Superior temporal gyrus (tissue), 1 donor: ENCODE results near the gene SFTA2.
"Not testable (repeated sequence)": the region's sequence is repeated elsewhere in the genome, so short reads cannot be mapped to it uniquely, and the experiment has no call there.

Source experiments
- DNase-seq: peaks from one replicate; pipeline ENCODE4 v3.0.0-alpha.2; 2016; ENCODE audit errors: extremely low spot score

Gene SFTA2

DNA sequence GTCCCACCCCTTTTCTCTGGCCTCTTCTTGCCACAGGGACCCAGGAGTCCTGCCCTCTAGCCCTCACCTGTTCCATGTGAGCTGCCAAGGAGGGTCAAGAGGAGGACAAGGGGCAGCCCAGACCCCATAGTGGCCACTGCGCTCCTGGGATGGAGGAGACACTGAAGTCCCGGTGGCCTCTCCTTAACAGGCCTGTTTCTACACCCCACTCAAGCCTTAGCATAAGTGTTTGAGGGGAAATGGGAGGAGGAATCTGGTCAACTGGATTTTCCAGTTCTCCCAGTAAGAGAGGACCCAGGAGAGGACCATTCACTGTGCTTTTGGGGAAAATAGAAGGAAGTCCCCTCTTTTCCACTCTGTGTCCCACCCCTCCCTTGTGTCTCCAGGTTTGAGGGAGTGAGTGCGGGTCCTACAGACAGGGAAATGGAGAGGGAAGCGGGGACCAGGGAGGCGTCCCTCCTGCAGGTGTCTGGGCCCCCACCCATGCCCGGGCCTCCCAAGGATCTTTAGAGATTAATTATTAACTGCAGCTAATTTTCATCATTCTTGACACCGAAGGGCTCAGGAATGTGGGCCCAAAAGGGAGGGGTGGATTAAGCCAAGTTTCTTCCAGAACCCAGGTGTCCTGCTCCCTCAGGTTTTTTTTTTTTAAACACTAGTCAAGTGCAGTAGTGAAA, at the start of gene SFTA2:
TSS of gene SFTA2 (minus strand) at position 202 of the 677 bp plus-strand sequence. CDS start at position 128, 74 bp downstream.
- no peak for DNase-seq

DNA sequence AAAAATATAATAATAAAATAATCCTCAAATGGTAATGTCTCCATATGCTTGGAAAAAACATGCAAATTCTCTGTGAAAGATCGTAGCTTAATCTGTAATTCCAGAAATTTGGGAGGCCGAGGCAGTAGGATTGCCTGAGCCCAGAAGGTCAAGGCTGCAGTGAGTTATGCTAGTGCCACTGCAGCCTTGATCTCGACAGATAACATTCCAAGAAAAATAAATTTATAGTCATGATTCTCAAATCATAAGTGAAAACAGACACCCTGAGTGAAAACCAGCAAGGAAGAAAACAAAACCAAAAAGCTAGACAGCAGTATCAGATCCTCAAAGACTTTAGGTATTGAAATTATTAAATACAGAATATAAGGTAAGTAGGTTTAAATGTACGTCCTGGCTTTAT, 47.7 kb upstream of the SFTA2 start:
- no peak for DNase-seq

DNA sequence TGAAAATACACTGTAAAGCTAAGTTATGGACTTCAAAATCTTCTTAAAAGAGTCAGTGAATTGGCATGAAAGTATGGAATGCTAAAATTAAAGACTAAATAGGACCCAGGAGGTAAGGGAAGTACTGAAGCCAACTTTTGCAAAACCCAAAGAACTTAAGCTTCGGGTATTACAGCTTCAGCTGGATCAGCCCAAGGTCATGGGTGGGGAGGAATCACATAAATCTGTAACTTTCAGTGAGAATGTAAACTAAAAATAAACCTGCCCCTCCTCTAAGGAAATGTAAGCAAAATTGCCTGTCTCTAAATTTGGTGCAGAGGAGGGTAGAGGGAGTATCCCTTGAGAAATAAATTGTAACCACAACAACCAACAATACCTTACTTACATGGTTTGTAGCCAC, 47.2 kb upstream of the SFTA2 start:
- DNase-seq = no peak

DNA sequence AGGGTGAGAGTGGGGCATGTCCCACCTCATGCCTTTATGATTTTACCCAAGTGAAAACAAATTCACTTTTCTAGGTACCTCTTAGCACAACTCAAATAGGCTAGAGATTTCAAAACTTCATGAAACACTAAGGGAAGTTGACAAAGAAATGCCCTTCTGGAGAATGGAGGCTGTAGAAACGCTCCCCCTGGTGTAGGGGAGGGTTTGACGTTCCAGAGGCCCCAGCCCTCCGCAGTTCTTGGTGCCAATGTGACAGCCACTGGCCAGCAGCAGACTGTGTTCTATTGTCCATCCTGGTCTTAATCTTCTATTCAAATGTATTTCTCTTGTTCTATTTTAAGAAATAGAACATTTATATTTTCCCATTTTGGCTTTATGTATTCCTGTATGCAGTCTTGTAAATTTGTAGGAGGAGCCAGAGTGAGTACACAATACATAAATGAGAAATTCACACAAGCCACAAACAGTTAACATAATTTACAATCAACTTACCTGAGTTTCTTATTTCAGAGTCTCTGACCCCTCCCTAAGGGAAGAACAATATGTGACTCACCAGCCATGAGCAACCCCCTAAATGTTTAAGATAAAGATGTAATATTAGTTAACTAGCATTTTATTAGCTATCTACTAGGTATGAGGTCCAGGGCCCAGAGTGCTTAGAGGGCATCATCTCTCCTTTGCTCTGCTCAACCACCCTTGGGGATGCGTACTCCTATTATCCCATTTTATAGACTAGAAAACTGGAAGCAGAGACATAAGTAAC, 42.7 kb upstream of the SFTA2 start:
- DNase-seq = no peak

DNA sequence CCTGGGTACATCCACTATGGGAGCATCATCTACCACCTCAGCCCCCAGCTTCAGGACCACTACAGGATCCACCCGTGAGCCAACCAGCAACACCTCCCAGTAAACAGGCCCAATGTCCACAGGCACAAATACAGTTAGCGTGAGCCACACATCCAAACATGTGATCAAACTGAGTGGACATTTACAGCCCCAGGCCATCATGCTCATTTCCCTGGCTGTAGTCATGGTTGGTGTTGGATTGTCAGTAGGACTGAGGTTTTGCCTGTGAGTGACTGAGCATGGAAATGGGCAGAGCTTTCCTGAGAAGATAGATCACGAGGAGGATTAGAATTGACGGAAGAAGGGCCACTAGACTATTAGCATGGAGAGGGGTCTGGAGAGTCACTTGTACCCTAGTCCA, 40.8 kb upstream of the SFTA2 start:
- no peak for DNase-seq

DNA sequence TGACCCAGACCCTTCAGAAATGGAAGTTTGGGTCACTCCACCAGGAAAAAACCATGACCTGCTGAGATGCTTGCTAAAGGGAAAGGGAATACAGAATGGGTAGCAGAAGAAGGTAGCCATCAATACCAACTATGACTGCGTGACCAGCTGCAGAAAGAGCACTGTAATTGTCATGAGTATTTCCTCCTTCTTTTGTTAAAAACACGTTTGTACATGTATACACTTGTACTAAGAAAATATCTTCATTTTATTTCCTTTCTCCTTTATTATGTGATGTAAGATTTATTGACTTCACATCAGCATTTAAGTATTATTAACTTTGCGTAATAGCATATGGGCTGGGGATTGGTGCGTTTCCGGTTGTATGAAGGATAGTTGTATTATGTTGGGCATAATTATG, 39.0 kb upstream of the SFTA2 start:
- no peak for DNase-seq

DNA sequence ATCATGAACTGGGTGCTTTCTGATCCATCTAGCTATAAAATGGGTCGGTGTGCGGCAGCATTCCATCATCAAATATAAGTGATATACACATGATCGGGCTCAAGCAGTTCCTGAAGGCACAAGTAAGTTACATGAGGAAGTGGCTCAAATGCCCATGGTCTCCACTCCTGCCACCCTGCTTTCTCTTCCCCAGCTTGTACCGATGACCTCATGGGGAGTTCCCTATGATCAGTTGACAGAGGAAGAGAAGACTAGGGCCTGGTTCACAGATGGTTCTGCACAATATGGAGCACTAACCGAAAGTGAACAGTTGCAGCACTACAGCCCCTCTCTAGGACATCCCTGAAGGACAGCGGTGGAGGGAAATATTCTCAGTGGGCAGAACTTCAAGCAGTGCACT, 37.2 kb upstream of the SFTA2 start:
- DNase-seq = not testable (repeated sequence)

DNA sequence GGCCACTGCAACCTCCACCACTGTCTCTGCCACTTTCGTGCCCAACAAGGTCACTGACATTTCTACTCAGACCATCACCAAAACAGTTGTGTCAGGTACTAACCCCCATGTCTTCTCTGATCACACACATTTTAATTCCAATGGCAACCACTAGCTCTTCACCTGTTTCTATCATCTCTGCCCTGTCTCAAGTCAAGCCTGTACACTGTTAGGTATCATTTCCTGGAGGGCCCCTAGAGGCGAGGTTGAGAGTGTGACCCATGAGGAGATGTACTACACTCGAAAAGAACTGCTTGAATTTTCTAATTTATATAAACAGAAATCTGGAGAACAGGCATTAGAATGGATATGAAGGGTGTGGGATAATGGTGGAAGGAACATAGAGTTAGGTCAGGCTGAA, 34.2 kb upstream of the SFTA2 start:
- no peak for DNase-seq

DNA sequence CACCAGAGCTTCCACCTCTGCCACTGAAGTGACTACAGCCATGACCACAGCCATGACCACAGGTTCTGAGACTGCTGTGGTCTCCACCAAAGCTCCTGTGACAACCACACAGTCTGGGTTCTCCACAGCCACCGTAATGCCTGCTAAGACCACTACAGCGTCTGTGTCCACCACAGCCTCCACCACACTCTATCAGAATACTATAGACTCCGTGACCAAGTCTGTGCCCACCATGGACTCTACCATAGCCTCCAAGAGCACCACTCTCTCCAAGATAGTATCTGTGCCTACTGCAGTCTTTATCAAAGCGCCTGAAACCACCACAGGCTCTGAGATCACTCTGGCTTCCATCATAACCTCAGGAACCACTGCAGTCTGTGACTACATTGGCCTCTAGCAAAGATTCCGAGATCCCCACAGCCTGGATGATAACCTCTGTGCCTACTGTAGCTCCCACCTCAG, 33.2 kb upstream of the SFTA2 start:
- no peak for DNase-seq

DNA sequence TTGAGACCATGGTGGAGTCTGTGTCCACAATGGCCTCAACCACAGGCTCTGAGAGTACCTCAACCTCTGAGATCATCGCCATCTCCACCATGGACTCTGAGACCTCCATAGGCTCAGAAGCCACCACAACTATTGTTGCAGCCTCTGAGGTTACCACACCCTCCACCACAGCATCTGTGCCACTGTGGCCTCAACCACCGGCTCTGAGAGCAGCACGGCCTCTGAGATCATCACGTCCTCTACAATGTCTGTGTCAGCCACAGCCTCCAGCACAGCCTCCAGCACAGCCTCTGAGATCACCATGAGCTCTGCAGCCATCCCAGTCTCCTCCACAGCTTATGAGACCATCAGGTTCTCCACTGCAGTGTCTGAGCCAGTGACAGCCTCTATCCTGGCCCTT, 32.1 kb upstream of the SFTA2 start:
- DNase-seq = no peak

DNA sequence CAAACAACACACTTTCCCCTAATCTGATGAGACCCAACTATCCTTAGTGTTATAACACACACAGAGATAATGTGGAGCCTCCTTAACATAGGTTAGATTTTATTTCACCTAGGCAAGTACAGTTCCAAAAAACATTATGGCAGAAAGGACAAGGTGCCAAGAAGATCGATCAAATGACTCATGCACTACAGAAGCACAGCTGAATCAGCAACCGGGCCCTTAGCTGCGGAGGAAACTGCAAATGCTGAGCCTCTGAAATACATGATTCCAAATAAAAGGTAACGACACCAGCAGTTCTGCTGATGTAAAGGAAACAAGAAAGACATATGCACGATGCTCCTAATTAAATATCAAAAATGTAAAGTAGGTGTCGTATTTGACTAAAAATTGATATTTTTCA, 31.7 kb upstream of the SFTA2 start:
- DNase-seq = no peak

DNA sequence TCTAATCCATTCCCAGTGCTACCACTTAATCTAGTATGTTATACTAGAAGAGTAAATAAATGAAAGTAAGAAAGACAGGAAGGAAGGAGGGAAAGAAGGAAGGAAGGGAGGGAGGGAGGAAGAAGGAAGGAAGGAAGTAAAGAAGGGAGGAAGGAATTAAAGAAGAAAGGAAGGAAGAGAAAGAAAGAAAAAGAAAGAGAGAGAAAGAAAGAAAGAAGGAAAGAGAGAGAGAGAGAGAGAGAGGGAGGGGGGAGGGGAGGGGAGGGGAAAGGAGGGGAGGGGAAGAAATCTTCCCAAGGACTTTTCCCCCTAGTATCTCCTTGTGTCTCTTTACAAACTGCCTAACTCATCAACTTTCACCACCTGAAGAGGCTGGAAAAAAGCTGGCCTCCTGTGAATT, 30.7 kb upstream of the SFTA2 start:
- DNase-seq = no peak

DNA sequence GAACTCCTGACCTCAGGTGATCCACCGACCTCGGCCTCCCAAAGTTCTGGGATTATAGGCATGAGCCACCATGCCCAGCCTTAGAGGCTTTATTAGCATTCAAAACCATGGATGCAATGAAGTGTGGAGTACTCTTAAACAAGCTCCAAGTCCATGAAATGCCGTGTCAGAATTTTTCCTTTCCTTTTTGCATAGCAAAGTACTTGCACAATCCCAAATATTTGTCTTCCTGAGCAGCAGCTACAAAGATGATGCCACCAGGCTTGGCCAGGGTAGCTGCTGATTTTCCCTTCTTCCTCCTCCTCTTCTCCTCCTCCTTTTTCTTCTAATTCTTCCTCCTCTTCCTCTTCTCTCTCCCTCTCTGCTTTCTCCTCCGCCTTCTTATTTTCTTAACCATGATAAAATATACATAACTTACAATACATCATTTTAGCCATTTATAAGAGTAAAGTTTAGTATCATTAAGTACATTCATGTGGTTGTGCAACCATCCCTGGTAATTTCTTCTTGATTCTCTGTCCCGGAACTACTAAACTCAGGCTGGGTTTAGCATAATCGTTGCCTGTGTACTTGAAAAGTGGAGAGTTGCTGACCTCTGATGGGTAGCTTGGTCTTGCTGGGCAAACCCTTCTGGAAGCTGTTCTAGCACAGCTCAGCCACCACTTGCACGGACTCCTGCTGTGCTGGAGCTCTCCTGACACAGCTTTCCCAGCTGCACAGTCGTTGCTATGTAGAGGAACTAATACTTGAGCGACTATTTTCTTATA, 29.1 kb upstream of the SFTA2 start:
- DNase-seq = no peak

DNA sequence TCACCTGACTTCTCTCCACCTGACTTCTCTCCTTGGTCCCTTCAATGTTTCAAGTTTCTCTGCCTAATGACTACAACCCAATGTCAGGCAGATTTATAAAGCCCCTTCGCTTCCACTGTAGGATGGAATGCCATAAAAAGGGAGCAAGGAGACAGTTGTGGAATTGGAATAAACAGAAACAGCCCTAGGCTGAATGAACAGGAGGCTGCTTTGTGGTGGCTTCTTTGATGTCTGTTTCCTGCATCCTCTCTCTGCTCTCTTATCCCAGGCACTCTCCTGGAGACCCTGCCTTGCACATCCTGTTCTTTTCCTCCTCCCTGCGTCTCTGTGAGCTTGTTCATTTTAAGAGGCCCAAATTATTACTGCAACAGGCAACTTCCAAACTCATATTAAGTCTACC, 25.7 kb upstream of the SFTA2 start:
- no peak for DNase-seq

DNA sequence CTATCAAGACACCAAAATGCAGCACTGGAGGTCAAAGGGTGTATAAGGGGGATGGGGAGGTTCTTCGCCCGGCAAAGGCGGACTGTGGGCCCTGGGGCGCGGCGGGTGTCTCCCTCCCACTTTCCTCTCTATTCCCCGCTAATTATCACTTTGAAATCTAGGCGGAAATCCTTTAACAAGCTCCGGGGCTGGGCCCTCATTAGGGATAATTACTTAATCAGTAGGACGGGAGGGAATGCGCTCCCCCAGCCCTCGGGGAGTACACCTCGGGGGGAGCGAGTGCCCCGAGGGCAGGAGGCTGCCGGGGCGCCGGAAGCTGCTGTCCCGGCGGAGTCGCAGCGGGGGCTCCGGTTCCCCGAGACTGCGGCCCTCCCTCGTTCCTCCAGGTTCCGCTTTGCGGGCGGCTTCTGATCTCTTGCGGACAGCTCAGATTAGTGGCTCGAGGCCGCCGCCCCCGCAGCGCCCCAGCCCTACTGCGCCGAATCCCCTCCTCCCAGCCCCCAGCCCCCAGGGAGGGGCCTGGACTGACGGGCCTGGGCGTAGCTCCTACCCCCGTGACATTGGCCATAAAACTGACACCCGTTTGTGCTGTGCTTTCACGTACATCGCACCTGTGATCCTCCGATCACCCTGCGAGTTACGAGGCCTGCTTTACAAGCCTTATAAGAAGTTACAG, 23.5 kb upstream of the SFTA2 start:
- DNase-seq = peak; percentile 14

DNA sequence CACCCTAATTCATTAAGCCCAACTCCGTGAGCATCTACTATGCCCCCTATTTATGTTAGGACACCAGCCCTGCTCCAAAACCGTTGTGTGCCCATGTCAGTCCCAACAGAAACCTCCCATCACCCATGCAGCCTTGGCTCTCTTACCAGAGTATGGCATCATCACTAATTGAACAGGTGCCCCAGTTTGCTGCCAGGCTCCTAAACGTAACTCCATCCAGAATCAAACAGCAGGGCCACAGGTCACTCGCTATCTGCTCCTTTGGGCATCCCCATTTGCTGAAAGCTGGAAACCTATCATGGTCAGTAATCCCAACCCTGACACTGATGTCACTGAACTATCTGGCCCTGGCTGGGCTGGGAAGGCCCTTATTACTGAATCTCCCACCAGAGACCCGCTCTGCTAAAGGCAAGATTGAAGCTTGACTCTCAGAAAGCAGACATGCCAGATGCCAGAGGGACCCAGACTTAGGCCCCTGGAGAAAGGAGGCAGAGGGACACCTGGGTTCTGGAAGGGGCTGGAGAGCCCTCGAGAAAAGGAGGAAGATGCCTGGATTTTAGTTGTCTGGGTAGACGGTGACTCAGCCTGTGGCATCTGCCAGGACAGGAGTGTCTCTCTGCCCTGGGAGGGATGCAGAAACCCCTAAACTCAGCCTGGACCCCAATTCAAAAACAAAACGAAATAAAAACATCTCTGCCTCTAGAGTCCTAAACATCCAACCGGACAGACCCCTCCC, 22.8 kb upstream of the SFTA2 start:
- DNase-seq = no peak

DNA sequence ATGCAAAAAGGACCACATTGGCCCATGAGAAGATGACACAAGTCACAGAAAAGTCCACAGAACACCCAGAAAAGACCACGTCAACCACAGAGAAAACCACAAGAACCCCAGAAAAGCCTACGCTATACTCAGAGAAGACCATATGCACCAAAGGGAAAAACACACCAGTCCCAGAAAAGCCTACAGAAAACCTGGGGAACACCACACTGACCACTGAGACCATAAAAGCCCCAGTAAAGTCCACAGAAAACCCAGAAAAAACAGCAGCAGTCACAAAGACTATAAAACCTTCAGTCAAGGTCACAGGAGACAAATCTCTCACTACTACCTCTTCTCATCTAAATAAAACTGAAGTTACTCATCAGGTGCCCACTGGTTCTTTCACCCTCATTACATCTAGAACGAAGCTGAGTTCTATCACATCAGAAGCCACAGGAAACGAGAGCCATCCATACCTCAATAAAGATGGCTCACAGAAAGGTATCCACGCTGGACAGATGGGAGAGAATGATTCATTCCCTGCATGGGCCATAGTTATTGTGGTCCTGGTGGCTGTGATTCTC, 20.0 kb upstream of the SFTA2 start:
- no peak for DNase-seq

DNA sequence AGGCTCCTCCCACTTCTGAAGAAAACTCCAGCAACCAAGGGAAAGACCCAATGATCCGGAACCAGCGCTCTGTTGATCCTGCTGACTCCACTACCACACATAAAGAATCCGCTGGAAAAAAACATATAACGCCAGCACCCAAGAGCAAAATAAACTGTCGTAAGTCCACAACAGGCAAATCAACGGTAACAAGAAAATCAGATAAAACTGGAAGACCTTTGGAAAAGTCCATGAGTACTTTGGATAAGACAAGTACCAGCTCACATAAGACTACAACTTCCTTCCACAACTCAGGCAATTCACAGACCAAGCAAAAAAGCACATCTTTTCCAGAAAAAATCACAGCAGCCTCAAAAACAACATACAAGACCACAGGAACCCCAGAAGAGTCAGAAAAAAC, 16.8 kb upstream of the SFTA2 start:
- DNase-seq = no peak

DNA sequence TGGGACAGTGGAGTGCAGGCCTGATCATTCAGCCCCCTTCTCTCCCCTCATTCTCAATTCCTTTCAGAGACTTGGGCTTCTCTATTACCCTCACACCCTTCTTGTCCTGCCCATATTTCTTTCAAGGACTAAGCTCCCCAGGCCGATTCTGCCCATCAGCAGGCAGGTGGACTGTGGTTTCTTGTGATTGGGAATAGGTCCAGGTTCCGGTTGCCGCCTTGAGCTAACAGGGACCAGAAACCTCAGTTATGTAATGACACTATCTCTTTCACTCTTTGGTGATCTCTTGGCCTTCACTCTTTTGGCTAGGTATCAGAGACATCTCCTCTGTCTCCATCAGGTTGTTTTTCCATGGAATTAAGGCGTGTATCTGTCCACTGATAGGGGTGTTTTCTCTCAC, 15.3 kb upstream of the SFTA2 start:
- no peak for DNase-seq

DNA sequence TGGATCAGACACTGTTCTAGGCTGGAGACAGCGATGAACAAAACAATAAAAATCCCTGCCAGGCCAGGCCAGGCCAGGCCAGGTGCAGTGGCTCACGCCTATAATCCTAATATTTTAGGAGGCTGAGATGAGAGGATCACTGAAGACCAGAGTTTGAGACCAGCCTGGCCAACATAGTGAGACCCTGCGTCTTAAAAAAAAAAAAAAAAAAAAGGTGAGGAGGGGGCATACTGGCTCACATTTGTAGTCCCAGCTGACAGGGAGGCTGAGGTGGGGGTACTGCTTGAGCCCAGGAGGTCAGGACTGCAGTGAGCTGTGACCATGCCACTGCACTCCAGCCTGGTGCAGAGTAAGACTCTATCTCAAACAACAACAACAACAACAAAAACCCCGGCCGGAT, 13.3 kb upstream of the SFTA2 start:
- DNase-seq = no peak

DNA sequence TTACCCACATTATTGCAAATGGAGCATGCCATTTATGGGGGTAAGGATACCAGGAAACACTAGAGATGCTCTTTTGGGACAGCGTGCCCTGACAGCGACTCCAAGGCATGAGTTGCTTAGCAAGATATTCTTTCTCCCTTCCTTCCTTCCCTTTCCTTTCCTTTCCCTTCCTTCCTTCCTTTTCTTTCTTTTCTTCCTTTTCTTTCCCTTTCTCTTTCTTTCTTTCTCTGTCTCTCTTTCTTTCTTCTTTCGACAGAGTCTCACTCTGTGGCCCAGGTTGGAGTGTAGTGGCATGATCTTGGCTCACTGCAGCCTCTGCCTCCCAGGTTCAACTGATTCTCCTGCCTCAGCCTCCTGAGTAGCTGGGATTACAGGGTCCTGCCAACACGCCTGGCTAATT, 12.1 kb upstream of the SFTA2 start:
- DNase-seq = no peak
